Measurements from ENCODE around the gene DNM1.
"Not testable (repeated sequence)": the region's sequence is repeated elsewhere in the genome, so short reads cannot be mapped to it uniquely, and the experiment has no call there.

The DNM1 gene

DNA sequence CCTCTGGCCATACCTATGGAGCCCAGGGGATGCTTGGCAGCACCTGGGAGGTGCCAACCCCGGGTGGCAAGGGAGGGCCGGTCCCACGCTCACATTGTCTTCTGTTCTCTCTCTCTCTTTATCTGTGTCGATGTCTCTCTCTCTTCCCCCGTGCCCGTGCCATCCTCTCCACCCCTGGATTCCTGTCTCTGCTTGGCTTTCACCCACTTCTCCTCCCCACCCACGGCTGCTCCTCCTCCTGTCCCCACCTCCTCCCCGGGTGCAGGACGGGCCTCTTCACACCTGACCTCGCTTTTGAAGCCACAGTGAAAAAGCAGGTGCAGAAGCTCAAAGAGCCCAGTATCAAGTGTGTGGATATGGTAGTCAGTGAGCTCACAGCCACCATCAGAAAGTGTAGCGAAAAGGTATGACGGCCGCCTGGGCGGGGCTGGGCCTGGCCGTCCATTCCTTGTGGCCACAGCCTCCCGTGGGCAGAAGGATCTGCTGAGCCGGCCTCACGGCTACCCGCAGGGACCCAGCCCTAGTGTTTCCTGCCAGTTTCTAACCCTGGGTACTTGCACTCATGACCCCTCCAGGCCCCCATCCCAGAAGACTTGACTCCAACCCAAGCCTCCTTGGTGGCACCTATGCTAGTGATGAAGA lies 22.7 kb downstream of the DNM1 start:
- Histone ChIP-seq H3K27me3 (ENCODE audit: insufficient read depth, low read length, poor library complexity) (no peaks in the 10 kb centered on the region), H4K20me1 (ENCODE audit: insufficient read depth, low read length) (no peaks in the 10 kb centered on the region; the same call in 1 of the 2 replicates), H3K79me2 (ENCODE audit: insufficient read depth, low read length) (no peaks in the 10 kb centered on the region), H3K9ac (ENCODE audit: low read depth, low read length) (no peak overlapping the region), H3K4me3 (ENCODE audit: low read depth in 1 of 2, low read length in 2 of 2) (no peak overlapping the region), H3K4me1 (ENCODE audit: insufficient read depth, low read length) (no peaks in the 10 kb centered on the region), H3K9me3 (ENCODE audit: insufficient read depth, low read length, severe bottlenecking) (no peaks in the 10 kb centered on the region), H3K27ac (ENCODE audit: low read length) (no peak overlapping the region), H3K36me3 (ENCODE audit: insufficient read depth, low read length) (no peaks in the 10 kb centered on the region), H2AFZ (ENCODE audit: low read depth, low read length) (no peak overlapping the region), H3K4me2 (ENCODE audit: insufficient read depth, low read length) (no peak overlapping the region)
- TF ChIP-seq EZH2 (IDR thresholded peaks at IDR 0.05; ENCODE audit: borderline replicate concordance, low read depth, low read length, severe bottlenecking): no peak
- TF ChIP-seq, protein P1, sequence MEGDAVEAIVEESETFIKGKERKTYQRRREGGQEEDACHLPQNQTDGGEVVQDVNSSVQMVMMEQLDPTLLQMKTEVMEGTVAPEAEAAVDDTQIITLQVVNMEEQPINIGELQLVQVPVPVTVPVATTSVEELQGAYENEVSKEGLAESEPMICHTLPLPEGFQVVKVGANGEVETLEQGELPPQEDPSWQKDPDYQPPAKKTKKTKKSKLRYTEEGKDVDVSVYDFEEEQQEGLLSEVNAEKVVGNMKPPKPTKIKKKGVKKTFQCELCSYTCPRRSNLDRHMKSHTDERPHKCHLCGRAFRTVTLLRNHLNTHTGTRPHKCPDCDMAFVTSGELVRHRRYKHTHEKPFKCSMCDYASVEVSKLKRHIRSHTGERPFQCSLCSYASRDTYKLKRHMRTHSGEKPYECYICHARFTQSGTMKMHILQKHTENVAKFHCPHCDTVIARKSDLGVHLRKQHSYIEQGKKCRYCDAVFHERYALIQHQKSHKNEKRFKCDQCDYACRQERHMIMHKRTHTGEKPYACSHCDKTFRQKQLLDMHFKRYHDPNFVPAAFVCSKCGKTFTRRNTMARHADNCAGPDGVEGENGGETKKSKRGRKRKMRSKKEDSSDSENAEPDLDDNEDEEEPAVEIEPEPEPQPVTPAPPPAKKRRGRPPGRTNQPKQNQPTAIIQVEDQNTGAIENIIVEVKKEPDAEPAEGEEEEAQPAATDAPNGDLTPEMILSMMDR (IDR thresholded peaks at IDR 0.05; ENCODE audit: borderline replicate concordance, extremely low read depth, low read length, poor library complexity, severe bottlenecking): no peak
- no peak for DNase-seq
- no peak for ATAC-seq (ENCODE audit: insufficient read depth, low read depth)

DNA sequence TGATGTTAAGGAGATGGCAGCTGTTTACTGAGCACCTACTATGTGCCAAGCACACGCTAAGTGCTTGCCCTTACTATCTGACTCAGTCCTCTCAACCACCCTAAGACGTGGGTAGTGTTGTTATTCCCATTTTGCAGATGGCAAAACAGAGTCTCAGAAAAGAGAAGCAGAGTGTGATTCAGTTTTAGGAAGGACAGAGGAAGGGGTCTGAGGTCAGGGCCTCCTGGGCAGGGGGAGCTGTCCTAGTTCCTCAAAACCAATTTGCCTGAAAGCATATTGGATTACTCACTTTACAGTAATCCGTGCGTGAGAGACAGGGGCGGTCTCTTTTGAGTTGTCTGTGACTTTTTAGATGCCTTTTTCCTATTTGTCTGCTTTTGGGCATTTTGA lies 23.2 kb downstream of the DNM1 start:
- no peak for TF ChIP-seq EZH2 (IDR thresholded peaks at IDR 0.05; ENCODE audit: borderline replicate concordance, low read depth, low read length, severe bottlenecking)
- TF ChIP-seq, protein P1 (IDR thresholded peaks at IDR 0.05; ENCODE audit: borderline replicate concordance, extremely low read depth, low read length, poor library complexity, severe bottlenecking): no peak

DNA sequence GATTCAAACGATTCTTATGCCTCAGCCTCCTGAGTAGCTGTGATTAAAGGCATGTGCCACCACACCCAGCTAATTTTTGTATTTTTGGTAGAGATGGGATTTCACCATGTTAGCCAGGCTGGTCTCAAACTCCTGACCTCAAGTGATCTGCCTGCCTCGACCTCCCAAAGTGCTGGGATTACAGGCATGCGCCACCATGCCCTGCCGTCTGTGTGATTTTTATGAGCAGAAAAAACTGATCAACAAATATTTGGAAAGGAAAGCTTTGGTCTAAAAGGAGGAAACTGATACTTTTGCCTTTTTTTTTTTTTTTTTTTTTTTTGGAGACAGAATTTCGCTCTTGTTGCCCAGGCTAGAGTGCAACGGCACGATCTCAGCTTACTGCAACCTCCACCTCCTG lies 27.7 kb downstream of the DNM1 start:
- ATAC-seq (ENCODE audit: insufficient read depth, low read depth); H3K36me3 ChIP-seq (ENCODE audit: insufficient read depth, low read length); H3K27me3 ChIP-seq (ENCODE audit: insufficient read depth, low read length, poor library complexity); H4K20me1 ChIP-seq (ENCODE audit: insufficient read depth, low read length); H3K4me2 ChIP-seq (ENCODE audit: insufficient read depth, low read length); H3K79me2 ChIP-seq (ENCODE audit: insufficient read depth, low read length); H3K9me3 ChIP-seq (ENCODE audit: insufficient read depth, low read length, severe bottlenecking); H2AFZ ChIP-seq (ENCODE audit: low read depth, low read length); H3K4me1 ChIP-seq (ENCODE audit: insufficient read depth, low read length); H3K9ac ChIP-seq (ENCODE audit: low read depth, low read length); H3K4me3 ChIP-seq (ENCODE audit: low read depth in 1 of 2, low read length in 2 of 2); DNase-seq; H3K27ac ChIP-seq (ENCODE audit: low read length): not testable (repeated sequence)

More for the DNA sequence above, 23.2 kb downstream of the DNM1 start:
- DNase-seq: no peak
- no peak overlapping the region for H3K27ac ChIP-seq (ENCODE audit: low read length)
- H3K36me3 ChIP-seq (ENCODE audit: insufficient read depth, low read length): no peaks in the 10 kb centered on the region
- no peaks in the 10 kb centered on the region; the same call in 1 of the 2 replicates for H4K20me1 ChIP-seq (ENCODE audit: insufficient read depth, low read length)
- H3K4me2 ChIP-seq (ENCODE audit: insufficient read depth, low read length): no peak overlapping the region
- no peak overlapping the region for H3K4me3 ChIP-seq (ENCODE audit: low read depth in 1 of 2, low read length in 2 of 2)
- H3K79me2 ChIP-seq (ENCODE audit: insufficient read depth, low read length): no peaks in the 10 kb centered on the region
- H3K9me3 ChIP-seq (ENCODE audit: insufficient read depth, low read length, severe bottlenecking): no peaks in the 10 kb centered on the region
- no peak for ATAC-seq (ENCODE audit: insufficient read depth, low read depth)
- no peak overlapping the region for H2AFZ ChIP-seq (ENCODE audit: low read depth, low read length)
- no peaks in the 10 kb centered on the region for H3K4me1 ChIP-seq (ENCODE audit: insufficient read depth, low read length)
- H3K27me3 ChIP-seq (ENCODE audit: insufficient read depth, low read length, poor library complexity): no peaks in the 10 kb centered on the region
- H3K9ac ChIP-seq (ENCODE audit: low read depth, low read length): no peak overlapping the region

DNA sequence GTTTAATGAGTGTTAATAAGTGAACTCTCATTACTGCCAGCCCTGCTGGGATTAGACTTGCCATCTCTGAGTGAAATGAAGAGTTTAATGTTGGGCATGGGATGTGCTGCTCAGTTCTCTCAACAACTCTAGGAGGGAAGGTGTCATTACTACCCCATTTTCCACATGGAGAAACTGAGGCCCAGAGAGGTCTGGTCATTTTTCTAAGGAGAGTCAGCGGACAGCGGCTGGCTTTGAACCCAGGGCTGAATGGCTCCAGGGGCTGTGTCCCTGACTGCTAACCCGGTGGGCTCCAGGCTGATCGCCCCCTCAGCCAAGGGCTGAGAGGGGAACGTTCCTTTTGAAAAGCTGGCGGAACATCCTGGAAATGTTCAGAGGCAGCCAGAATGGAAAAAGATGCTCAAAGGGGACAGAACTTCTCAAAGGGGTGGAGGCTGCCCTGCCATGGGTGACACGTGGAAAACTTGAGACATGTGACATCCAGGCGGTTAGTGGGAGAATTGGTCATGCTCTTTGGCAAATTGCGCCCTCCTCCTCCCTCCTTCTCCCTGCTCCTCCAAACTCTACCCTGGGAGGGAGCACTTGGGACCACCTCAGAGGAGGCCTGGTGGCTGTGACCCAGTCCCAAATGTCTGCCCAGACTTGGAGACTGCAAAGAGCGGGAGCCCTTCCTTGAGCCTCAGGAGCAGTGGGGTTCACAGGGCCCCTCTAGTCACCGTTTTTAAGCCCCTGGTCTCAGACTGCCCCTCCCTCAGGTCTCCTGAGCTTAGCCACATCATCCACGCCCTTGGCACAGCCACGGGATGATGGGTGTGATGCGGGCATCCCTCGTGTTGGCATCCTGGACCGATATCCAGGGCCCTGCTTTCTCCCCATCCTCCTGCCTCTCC lies 28.7 kb downstream of the DNM1 start:
- Histone ChIP-seq H2AFZ (ENCODE audit: low read depth, low read length) (no peak overlapping the region), H3K4me1 (ENCODE audit: insufficient read depth, low read length) (no peaks in the 10 kb centered on the region), H3K4me2 (ENCODE audit: insufficient read depth, low read length) (no peak overlapping the region), H3K9me3 (ENCODE audit: insufficient read depth, low read length, severe bottlenecking) (no peaks in the 10 kb centered on the region), H4K20me1 (ENCODE audit: insufficient read depth, low read length) (no peaks in the 10 kb centered on the region; the same call in 1 of the 2 replicates), H3K36me3 (ENCODE audit: insufficient read depth, low read length) (no peaks in the 10 kb centered on the region), H3K9ac (ENCODE audit: low read depth, low read length) (no peak overlapping the region), H3K4me3 (ENCODE audit: low read depth in 1 of 2, low read length in 2 of 2) (no peak overlapping the region), H3K79me2 (ENCODE audit: insufficient read depth, low read length) (no peaks in the 10 kb centered on the region), H3K27me3 (ENCODE audit: insufficient read depth, low read length, poor library complexity) (no peaks in the 10 kb centered on the region), H3K27ac (ENCODE audit: low read length) (no peak overlapping the region)
- ATAC-seq (ENCODE audit: insufficient read depth, low read depth): no peak
- no peak for DNase-seq
- no peak for TF ChIP-seq EZH2 (IDR thresholded peaks at IDR 0.05; ENCODE audit: borderline replicate concordance, low read depth, low read length, severe bottlenecking)
- TF ChIP-seq, protein P1 (IDR thresholded peaks at IDR 0.05; ENCODE audit: borderline replicate concordance, extremely low read depth, low read length, poor library complexity, severe bottlenecking): no peak

Data from DND-41 (cell line).